Mesothelial cell of epicardium (in vitro differentiated cells): Measurements from ENCODE around the gene MXRA7. TPM values are rescaled to one million over a fixed set of nuclear protein-coding genes. Genes with fewer than 3 reads are reported as not detected.

Experiments used
- DNase-seq, 2 experiments: peaks; one replicate each; pipeline ENCODE4 v3.0.0; 2021; ENCODE audit warnings: low spot score in 2 of 2; ENCODE audit not compliant: unreplicated experiment in 2 of 2
- H3K27ac Mint-ChIP-seq: 2 replicates; pipeline ENCODE4 v1.8.0; 2021; ENCODE audit warnings: mixed read lengths
- H3K27me3 Mint-ChIP-seq: 2 replicates; pipeline ENCODE4 v1.8.0; 2021; ENCODE audit warnings: low read depth, mixed read lengths
- H3K36me3 Mint-ChIP-seq: 2 replicates; pipeline ENCODE4 v1.8.0; 2021; ENCODE audit warnings: mixed read lengths
- H3K4me1 Mint-ChIP-seq: 2 replicates; pipeline ENCODE4 v1.8.0; 2021; ENCODE audit warnings: mixed read lengths
- H3K4me3 Mint-ChIP-seq: 2 replicates; pipeline ENCODE4 v1.8.0; 2021; ENCODE audit warnings: mild to moderate bottlenecking, moderate library complexity, mixed read lengths
- H3K9me3 Mint-ChIP-seq: 2 replicates; pipeline ENCODE4 v1.8.0; 2021; ENCODE audit warnings: mixed read lengths
- CTCF ChIP-seq: fragments of 200-600 bp; sonication (generic); IDR thresholded peaks from one replicate; pipeline ENCODE4 v1.5.0; 2021; ENCODE audit warnings: antibody characterized with exemption; ENCODE audit not compliant: unreplicated experiment
- total RNA-seq: library from RNA; stranded (reverse); gene quantifications from 3 replicates; pipeline ENCODE4 v1.2.1, GENCODE V29; 2021

Gene MXRA7
- total RNA-seq, 1 donor from 2014 or later: 53.6 TPM

- peak overlapping the region; percentile 3 for H3K4me3 Mint-ChIP-seq
- H3K36me3 Mint-ChIP-seq: peaks cover 2% of the 10 kb centered on the region
- no peaks in the 10 kb centered on the region for H3K27me3 Mint-ChIP-seq
- DNase-seq: no peak
- no peaks in the 10 kb centered on the region for H3K9me3 Mint-ChIP-seq
- peak overlapping the region; percentile 36 for H3K27ac Mint-ChIP-seq
- no peak for TF ChIP-seq CTCF
- H3K4me1 Mint-ChIP-seq: peaks cover 36% of the 10 kb centered on the region
Observed at GRCh38 chr17:76707985-76708807, 2.6 kb downstream of the MXRA7 start.

GRCh38 chr17:76706817-76707216, 3.9 kb downstream of the MXRA7 start:
- no peaks in the 10 kb centered on the region for H3K9me3 Mint-ChIP-seq
- TF ChIP-seq CTCF: no peak
- no peaks in the 10 kb centered on the region for H3K27me3 Mint-ChIP-seq
- no peak overlapping the region for H3K4me3 Mint-ChIP-seq
- no peak overlapping the region for H3K27ac Mint-ChIP-seq
- H3K36me3 Mint-ChIP-seq: no peaks in the 10 kb centered on the region
- peaks cover 42% of the 10 kb centered on the region for H3K4me1 Mint-ChIP-seq
- DNase-seq: no peak

- no peaks in the 10 kb centered on the region for H3K9me3 Mint-ChIP-seq
- H3K4me1 Mint-ChIP-seq: peaks cover 50% of the 10 kb centered on the region
Observed at GRCh38 chr17:76704805-76705204, 6.0 kb downstream of the MXRA7 start.

GRCh38 chr17:76702941-76703637, 7.7 kb downstream of the MXRA7 start:
- no peak for DNase-seq
- Mint-ChIP-seq H3K9me3 (no peaks in the 10 kb centered on the region), H3K36me3 (no peaks in the 10 kb centered on the region), H3K4me3 (no peak overlapping the region), H3K27me3 (no peaks in the 10 kb centered on the region), H3K4me1 (peaks cover 33% of the 10 kb centered on the region), H3K27ac (no peak overlapping the region)
- TF ChIP-seq CTCF: no peak

More at GRCh38 chr17:76704805-76705204, 6.0 kb downstream of the MXRA7 start:
- Mint-ChIP-seq H3K27me3 (no peaks in the 10 kb centered on the region), H3K36me3 (no peaks in the 10 kb centered on the region), H3K4me3 (no peak overlapping the region), H3K27ac (peak overlapping the region; percentile 59)
- no peak for DNase-seq
- no peak for TF ChIP-seq CTCF

- Mint-ChIP-seq H3K4me1 (peaks cover 38% of the 10 kb centered on the region), H3K4me3 (no peak overlapping the region), H3K36me3 (no peaks in the 10 kb centered on the region), H3K27me3 (no peaks in the 10 kb centered on the region), H3K27ac (peak overlapping the region; percentile 80), H3K9me3 (no peaks in the 10 kb centered on the region)
- TF ChIP-seq CTCF: no peak
- no peak for DNase-seq
Observed at GRCh38 chr17:76702076-76702475, 8.7 kb downstream of the MXRA7 start.
